GM19193 (cell line): ENCODE results near the gene RELN.

ENCODE experiments used
- POLR2A ChIP-seq: IDR thresholded peaks from 4 replicates; pipeline ENCODE4 v1.6.1; 2011; ENCODE audit not compliant: insufficient read depth, insufficient read length; ENCODE audit errors: extremely low read depth

RELN gene

GRCh38 chr7:103576641-103577040 lies 412.8 kb downstream of the RELN start:
- TF ChIP-seq POLR2A, result no peak

DNA sequence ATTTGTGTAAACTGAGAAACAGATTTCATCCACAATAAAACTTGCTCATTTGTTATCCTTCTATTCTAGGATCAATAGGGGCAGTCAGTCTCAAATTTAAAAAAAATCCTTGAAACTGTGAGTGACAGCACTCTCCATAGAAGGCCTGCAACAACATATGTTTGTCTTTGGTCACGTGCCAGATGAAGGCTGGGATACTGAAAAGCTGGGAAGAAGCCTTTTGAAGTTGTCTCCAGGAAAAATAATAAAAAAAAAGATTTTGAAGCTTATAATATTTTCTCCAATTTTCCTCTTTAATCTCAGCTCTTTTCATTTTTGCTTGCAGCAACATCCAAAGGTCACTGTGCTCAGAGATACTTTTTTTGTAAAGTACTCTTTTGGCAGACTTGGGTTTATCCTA lies 414.9 kb downstream of the RELN start:
- no peak for TF ChIP-seq POLR2A

DNA sequence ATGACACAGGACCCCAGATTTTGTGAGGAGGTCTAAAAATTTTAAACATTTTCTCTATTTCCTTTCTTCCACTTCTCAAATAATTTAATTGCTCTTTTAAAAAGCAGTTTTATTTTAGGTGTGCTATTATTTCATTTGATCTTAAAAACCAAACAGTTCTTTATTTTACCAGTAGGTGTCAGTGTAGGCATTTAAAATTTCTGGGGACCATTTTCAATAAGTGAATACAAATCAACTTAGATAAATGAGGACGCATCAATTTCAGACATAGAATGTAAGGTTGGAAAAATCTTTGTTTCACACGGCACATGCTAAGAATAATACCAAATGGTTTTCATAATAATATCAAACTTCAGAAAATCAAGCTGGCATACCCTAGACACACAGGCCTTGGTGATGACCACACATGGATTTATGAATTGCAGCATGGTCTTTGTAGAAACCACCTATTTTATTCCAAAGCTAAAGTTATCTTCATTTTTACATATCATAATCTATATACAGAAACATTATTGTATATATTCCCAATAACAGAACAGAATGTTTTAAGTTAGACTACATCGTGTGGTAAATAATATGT lies 415.9 kb downstream of the RELN start:
- no peak for TF ChIP-seq POLR2A

DNA sequence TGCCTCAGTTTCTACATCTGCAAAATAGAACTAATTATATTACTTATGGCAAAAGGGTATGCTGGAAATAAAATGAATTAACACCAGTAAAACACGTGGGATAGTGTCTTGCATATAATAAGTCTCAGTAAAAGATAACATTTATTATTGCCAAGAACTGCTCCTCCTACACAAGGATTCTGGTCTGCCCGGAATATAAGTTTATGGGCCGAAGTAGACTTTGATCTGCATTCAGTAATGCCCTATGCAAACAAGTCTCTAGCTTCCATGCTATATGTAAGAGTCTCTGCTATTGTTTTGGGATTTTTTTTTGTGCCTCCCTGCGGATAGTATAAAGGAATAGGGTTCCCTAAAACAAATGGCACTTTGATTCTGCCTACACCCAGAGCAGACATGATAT lies 417.9 kb downstream of the RELN start:
- no peak for TF ChIP-seq POLR2A

DNA sequence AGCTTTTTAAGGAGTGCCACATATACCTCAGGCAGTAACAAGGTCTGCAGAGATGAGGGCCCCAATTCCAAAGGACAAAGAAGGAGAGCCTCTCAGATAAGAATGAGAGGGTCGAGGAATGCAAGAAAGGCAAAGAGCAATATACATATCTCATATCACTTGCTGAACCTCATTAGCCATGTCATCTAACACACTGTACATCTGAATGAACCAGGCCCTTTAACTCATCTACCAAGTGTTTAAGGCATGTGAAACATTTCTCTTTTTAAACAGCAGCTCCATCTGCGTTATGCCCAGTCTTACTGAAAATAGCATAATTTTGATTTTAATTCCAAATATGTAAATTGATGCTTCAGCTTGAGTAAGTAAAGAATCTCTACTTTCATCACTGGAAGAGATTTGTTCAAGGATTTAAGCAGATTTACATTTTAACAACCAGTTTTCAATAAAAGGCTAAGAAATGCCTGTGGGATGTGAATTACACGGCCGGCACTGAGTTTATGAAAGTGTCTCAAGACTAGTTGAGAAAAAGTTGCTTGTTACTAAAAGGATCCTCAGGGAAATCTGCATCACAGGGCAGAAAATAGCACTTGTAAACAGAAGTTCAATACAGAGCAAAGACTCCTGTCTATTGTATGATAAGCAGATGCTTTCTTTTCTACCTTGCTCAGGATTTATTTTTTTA lies 419.7 kb downstream of the RELN start:
- TF ChIP-seq POLR2A, result no peak

DNA sequence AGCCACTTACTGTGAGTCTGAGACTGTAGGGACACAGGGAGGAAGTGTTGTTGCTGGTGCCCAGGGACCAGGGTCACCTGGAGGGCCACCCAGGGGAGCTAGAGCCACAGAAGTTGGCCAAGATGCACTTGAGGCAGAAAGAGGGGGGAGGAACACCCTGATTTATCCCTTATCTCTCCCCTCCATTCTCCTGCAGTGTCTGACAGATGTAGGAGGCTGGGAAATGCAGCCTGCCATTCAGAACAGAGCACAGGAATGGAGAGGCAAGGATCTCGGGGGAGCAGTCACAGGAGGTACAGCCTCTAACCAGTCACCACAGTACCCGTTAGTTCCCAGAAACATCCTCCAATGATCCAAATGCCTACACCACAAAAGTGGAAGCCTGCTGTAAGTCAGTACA lies 425.0 kb downstream of the RELN start:
- TF ChIP-seq POLR2A, result no peak

DNA sequence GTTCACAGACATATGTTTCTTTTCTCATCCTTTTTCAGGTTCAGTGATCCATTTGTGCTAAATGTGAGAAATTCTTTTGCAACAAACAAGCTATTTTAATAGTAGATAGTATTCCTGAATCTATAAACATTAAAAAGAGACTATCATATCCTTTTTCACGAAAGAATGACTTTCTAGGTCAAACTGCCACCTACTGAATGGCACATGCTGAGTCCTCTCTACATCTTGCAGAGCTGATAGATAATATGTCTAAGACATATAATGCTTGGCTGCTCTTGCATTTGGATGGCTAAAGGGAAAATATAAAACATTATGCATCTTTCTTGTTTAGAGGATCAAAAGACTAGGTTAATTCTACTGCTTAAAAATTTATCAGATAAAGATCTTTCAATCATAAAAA lies 429.3 kb downstream of the RELN start:
- TF ChIP-seq POLR2A, result no peak

DNA sequence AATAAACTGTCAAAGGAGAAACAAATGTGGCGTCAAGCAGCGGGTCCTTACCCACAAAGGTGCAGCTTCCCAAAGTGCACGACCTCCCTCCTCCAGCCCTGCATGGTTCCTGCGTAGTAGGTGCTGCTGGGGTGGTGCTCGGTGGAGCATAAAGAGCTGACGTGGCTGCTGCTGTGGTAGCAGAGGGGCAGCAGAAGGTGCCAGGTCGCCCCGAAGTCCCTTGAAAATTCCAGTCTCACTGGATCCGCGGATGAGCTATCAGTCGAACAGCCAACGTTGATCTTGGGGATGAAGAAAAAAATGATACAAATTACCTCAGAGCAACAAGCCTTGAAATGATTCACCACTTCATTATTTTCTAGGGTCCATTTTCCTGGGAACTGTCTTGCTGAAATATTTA lies 438.4 kb downstream of the RELN start:
- TF ChIP-seq POLR2A, result no peak

DNA sequence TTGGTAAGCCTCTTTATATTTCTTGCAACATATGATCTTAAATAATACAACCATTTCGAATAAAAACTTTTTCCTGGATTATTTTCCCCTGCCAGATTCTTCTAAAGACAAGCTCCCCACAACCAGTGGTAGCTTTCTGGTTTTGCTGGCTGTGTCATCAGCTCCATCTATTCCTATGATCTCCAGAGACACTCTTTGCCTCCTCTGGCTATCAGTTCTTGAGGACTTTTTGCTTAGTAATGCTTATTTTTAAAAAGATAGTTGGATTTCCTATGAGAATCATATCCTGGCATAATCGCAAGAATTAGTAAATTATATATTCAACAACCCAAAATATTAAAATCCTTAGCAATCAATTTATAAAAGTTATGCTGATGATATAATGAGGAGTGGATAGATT lies 439.7 kb downstream of the RELN start:
- TF ChIP-seq POLR2A, result no peak

DNA sequence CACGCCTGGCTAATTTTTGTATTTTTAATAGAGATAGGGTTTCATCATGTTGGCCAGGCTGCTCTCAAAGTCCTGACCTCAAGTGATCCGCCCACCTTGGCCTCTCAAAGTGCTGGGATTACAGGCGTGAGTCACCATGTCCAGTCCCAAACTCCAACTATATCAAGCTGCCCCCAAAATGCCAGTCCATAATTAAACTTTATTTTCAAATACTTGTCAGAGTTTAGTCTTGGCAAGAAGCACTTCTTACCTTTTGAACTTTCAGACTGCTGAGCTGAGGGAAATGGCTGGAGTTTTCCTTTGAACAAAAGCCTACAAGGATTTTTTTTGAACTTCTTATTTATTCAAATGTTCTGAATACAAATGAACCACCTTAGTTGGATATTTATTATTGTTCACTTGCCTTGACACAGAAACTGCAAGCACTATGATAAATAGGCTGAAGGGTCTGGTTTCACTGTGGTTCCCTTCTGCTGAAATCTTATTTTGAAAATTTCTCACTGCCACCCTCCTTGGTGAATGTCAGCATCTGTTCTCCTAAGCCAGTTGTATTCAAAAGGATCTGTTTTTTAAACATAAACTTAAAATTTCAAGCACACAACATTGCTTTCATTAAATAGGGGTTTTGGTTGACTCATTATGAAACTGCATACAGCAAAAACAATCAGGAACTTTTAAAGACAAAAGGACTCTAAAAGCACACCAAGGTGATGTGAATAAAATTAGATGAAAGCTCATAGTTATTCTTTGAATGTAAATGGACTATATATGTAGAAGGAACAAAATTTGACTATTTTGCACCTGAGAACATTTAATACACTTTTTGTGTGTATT lies 441.8 kb downstream of the RELN start:
- TF ChIP-seq POLR2A, result no peak

DNA sequence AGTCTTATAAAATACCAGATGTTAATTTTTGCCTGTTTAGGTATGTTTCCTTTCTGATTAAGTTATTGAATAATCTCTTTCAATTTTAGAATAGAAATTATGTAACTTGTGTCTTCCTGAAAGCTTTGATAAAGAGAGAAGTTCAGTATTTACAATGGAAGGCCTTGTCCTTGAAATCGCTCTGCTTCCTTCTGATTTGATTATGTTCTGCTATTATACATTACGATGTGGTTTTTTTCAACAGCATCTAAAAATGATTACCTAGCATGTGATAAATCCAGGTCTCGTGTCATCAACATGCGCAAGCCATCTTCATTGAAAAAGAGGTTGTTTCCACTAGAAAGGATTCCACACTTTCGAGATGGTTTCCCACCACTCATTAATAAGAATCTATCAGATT lies 447.0 kb downstream of the RELN start:
- TF ChIP-seq POLR2A, result no peak

- TF ChIP-seq POLR2A, result no peak
Measured at GRCh38 chr7:103541947-103542346, 447.5 kb downstream of the RELN start.

- TF ChIP-seq POLR2A, result no peak
Measured at GRCh38 chr7:103541026-103541425, 448.4 kb downstream of the RELN start.

- TF ChIP-seq POLR2A, result no peak
Measured at GRCh38 chr7:103540338-103540737, 449.1 kb downstream of the RELN start.

DNA sequence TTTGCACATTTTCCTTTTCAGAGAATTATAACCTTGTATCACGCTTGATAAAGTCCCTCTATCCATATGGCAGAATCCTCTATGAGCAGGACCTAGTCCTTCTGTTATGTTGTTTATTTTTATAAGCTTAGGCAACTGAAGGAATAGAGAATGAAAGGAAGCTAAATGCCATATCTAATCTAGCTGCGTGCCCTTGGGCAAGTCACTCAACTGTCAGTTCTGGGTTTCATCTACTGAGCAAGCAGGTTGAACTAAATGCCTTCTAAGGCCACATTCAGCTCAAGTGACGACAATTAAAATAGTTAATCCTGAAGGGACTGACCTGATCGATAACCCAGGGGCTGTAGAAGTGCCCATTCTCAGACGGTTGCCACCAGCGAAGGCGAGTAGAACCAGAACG lies 449.6 kb downstream of the RELN start:
- no peak for TF ChIP-seq POLR2A
